ENCODE data around the gene DENND1A. TPM values are rescaled to one million over a fixed set of nuclear protein-coding genes. Genes with fewer than 3 reads are reported as not detected.

The DENND1A gene
- total RNA-seq, 2 experiments from 2014 or later, result 21.9 to 23.3 TPM

DNA sequence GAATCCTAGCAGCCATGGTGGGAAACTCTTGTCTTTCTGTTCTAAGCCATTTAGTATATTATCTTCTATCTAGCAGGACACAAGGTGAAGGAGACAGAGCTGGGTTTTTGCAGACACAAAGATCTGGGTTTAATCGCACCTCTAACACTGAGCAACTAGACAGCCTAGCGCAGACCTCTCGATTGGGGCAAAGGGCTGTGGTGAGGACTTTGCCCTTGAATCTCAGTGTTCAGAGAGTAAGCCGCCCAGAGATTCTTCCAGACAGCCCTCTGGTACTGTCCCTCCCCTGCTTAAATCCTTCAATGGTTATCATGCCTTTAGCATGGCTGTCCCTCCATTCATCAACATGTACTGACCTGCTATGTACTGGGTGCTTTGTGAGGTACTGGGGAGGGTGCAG is 445.8 kb downstream of the DENND1A start:
- H3K4me1 Mint-ChIP-seq (ENCODE audit: low read depth), result no peaks in the 10 kb centered on the region
- intact Hi-C loops (cut with micrococcal nuclease), result no loop called here
- H3K27ac Mint-ChIP-seq, result no peak overlapping the region
- H3K9me3 Mint-ChIP-seq, result no peaks in the 10 kb centered on the region
- TF ChIP-seq, protein P1, sequence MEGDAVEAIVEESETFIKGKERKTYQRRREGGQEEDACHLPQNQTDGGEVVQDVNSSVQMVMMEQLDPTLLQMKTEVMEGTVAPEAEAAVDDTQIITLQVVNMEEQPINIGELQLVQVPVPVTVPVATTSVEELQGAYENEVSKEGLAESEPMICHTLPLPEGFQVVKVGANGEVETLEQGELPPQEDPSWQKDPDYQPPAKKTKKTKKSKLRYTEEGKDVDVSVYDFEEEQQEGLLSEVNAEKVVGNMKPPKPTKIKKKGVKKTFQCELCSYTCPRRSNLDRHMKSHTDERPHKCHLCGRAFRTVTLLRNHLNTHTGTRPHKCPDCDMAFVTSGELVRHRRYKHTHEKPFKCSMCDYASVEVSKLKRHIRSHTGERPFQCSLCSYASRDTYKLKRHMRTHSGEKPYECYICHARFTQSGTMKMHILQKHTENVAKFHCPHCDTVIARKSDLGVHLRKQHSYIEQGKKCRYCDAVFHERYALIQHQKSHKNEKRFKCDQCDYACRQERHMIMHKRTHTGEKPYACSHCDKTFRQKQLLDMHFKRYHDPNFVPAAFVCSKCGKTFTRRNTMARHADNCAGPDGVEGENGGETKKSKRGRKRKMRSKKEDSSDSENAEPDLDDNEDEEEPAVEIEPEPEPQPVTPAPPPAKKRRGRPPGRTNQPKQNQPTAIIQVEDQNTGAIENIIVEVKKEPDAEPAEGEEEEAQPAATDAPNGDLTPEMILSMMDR (IDR thresholded peaks at IDR 0.05), result no peak
- H3K4me3 Mint-ChIP-seq, result no peak overlapping the region
- no peaks in the 10 kb centered on the region for H3K36me3 Mint-ChIP-seq (ENCODE audit: low read depth)
- no peaks in the 10 kb centered on the region for H3K27me3 Mint-ChIP-seq
- DNase-seq, result no peak
- ChIA-PET POLR2A (no interaction called here), CTCF (no interaction called here)
- ATAC-seq, result no peak

DNA sequence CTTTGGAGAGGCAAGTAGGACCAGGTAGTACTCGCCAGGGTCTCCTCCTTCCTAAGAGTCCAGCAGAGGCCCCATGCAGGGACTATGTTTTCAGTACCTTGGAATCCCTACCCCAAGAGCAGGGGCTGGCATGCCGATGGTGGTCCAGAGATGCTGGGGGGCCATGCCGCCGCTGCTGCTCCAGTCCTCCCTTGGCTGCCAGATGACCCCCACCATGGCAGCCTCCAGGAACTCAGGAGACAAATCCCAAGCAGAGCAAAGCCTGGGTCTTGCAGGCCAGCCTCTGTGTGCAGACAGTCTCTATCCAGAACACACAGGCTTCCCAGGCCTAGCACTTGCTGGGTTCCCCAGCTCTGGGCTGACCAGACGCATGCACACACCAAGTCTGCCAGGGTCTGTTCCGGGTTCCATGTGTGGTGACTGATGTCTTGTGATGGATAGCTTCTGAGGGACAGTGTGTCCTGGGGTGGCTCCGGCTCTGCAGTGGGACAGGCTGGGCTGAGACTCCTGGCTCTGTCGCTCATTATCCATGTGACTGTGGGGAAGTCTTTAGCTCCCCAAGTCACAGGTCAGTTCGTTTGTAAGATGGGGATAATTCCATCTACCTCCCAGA is 446.6 kb downstream of the DENND1A start:
- ATAC-seq (no peak), DNase-seq (no peak)
- intact Hi-C loops (cut with micrococcal nuclease), result no loop called here
- no peaks in the 10 kb centered on the region for H3K4me1 Mint-ChIP-seq (ENCODE audit: low read depth)
- ChIA-PET CTCF (no interaction called here), POLR2A (no interaction called here)
- TF ChIP-seq, protein P1 (IDR thresholded peaks at IDR 0.05), result no peak
- no peak overlapping the region for H3K4me3 Mint-ChIP-seq
- no peaks in the 10 kb centered on the region for H3K27me3 Mint-ChIP-seq
- H3K36me3 Mint-ChIP-seq (ENCODE audit: low read depth), result no peaks in the 10 kb centered on the region
- no peaks in the 10 kb centered on the region for H3K9me3 Mint-ChIP-seq
- no peak overlapping the region for H3K27ac Mint-ChIP-seq

GRCh38 chr9:123482295-123482968 is 447.5 kb downstream of the DENND1A start:
- POLR2A ChIA-PET, result no interaction called here

GRCh38 chr9:123481209-123481865 is 448.6 kb downstream of the DENND1A start:
- no peaks in the 10 kb centered on the region for H3K36me3 Mint-ChIP-seq (ENCODE audit: low read depth)
- intact Hi-C loops (cut with micrococcal nuclease), result no loop called here
- no peak for ATAC-seq
- CTCF ChIA-PET, result interaction anchor here (0.6 kb wide), 1 partner anchor 560 kb away, joined by 3 read pairs; no protein-coding TSS in a partner anchor
- DNase-seq, result no peak
- H3K27me3 Mint-ChIP-seq, result no peaks in the 10 kb centered on the region
- TF ChIP-seq, protein P1 (IDR thresholded peaks at IDR 0.05), result no peak
- H3K4me1 Mint-ChIP-seq (ENCODE audit: low read depth), result no peaks in the 10 kb centered on the region
- H3K27ac Mint-ChIP-seq, result no peak overlapping the region
- no peaks in the 10 kb centered on the region for H3K9me3 Mint-ChIP-seq
- H3K4me3 Mint-ChIP-seq, result no peak overlapping the region
- POLR2A ChIA-PET, result no interaction called here

More at GRCh38 chr9:123482295-123482968, 447.5 kb downstream of the DENND1A start:
- no peaks in the 10 kb centered on the region for H3K9me3 Mint-ChIP-seq
- no peaks in the 10 kb centered on the region for H3K4me1 Mint-ChIP-seq (ENCODE audit: low read depth)
- intact Hi-C loops (cut with micrococcal nuclease), result no loop called here
- H3K36me3 Mint-ChIP-seq (ENCODE audit: low read depth), result no peaks in the 10 kb centered on the region
- CTCF ChIA-PET, result no interaction called here
- TF ChIP-seq, protein P1 (IDR thresholded peaks at IDR 0.05), result no peak
- no peak overlapping the region for H3K4me3 Mint-ChIP-seq
- H3K27me3 Mint-ChIP-seq, result no peaks in the 10 kb centered on the region
- no peak for DNase-seq
- no peak overlapping the region for H3K27ac Mint-ChIP-seq
- no peak for ATAC-seq

GRCh38 chr9:123480791-123481190 is 449.1 kb downstream of the DENND1A start:
- no peak overlapping the region for H3K4me3 Mint-ChIP-seq
- DNase-seq, result no peak
- TF ChIP-seq, protein P1 (IDR thresholded peaks at IDR 0.05), result no peak
- H3K27ac Mint-ChIP-seq, result no peak overlapping the region
- H3K27me3 Mint-ChIP-seq, result no peaks in the 10 kb centered on the region
- no peaks in the 10 kb centered on the region for H3K36me3 Mint-ChIP-seq (ENCODE audit: low read depth)
- CTCF ChIA-PET, result interaction anchor here (0.6 kb wide), 1 partner anchor 560 kb away, joined by 3 read pairs; no protein-coding TSS in a partner anchor
- no peaks in the 10 kb centered on the region for H3K9me3 Mint-ChIP-seq
- intact Hi-C loops (cut with micrococcal nuclease), result no loop called here
- POLR2A ChIA-PET, result no interaction called here
- H3K4me1 Mint-ChIP-seq (ENCODE audit: low read depth), result no peaks in the 10 kb centered on the region
- ATAC-seq, result no peak

Data from activated CD8-positive, alpha-beta T cell treated with anti-CD3 and anti-CD28 coated beads for 36 hours (primary cell).